Prostate gland (tissue), 2 donors: ENCODE measurements around the gene LAMA4.

Experiments used
- CTCF ChIP-seq, 4 experiments: fragments of 200-600 bp in 2 of 4; fragments of 450-650 bp in 2 of 4; sonication (generic) in 2 of 4; IDR thresholded peaks; 1 replicate in 3 of 4; 2 replicates in 1 of 4; pipeline ENCODE4 v1.5.1; 2016 to 2019; ENCODE audit warnings: antibody characterized with exemption in 4 of 4, mild to moderate bottlenecking in 2 of 4, moderate library complexity in 2 of 4
- POLR2A ChIP-seq: fragments of 450-650 bp; IDR thresholded peaks from one replicate; pipeline ENCODE4 v1.6.1; 2016; ENCODE audit warnings: antibody characterized with exemption, mild to moderate bottlenecking
- POLR2AphosphoS5 ChIP-seq: sonication (generic); formaldehyde crosslinking; IDR thresholded peaks from one replicate; pipeline ENCODE4 v1.6.1; 2017; ENCODE audit warnings: antibody characterized with exemption

- TF ChIP-seq CTCF (IDR thresholded peaks at IDR 0.05) (no peak), POLR2AphosphoS5 (no peak), POLR2A (no peak)
Measured at GRCh38 chr6:112189494-112189893, 64.9 kb downstream of the LAMA4 start.
